ENCODE measurements around the gene NOM1.

Gene NOM1

GRCh38 chr7:157005456-157006204 lies 56.1 kb downstream of the NOM1 start:
- DNase-seq: no peak

GRCh38 chr7:157006205-157006747 lies 56.8 kb downstream of the NOM1 start:
- no peak for DNase-seq

DNA sequence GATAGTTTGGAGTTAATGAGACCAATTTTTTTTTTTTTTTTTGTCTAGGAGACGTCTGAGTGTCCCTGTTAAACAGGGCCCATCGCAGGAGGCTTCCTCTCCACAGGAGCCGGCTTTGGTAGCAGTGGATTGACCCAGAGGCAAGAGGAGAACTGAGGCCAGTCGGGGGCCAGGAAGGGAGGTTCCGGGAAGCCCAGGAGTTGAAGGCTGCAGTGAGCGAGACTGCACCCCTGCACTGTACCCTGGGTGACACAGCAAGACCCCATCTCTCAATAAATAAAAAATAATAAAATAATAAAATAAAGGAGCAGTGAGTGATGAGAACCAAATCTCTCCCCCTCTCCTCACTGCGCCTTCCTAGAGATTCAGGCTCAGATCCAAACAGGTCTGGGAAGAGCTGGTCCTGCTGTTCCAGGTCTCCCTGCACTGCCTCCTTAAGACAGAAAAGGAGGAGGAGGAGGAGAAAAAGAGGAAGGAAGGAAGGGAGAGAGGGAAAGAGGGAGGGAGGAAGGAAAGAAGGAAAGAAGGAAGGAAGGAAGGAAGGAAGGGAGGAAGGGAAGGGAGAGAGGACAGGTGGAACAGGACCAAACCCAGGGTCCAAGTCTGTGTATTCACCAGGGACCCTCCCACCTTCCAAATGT lies 57.4 kb downstream of the NOM1 start:
- no peak for DNase-seq

GRCh38 chr7:157007470-157008066 lies 58.1 kb downstream of the NOM1 start:
- no peak for DNase-seq

- no peak for DNase-seq
These were observed 59.0 kb downstream of the NOM1 start for GRCh38 chr7:157008206-157009169.

DNA sequence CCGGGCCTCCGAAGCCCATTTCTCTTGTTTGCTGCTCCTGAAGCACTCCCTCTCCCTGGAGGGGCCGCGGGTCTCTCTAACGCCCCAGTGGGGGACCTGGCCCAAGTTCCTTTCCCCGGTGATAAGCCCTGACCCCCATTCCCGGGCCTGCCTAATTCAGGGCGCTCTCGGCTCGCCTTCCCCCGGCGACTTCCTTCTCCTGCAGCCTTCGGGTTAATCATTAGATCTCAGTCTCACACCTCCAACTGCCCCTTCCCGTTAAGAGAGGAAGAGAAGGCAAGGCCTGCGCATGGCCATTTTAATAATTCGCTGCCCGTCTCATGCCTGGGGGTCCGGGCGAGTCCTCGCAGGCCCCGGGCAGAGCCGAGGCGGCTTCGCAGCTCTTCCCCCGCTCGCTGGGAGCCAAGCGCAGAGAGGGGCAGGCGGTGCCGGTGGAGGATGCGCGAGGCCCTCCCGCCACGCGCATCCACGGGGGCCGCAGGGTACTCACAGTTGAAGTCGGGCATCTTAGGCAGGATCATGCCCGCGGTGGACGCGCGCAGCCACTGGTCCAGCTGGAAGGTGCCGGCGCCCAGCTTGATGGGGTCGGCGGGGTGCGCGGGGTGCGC lies 59.8 kb downstream of the NOM1 start:
- no peak for DNase-seq

- DNase-seq: peak in 1 of 2 experiments; percentile 22
These were observed 60.5 kb downstream of the NOM1 start for GRCh38 chr7:157009778-157010587.

DNA sequence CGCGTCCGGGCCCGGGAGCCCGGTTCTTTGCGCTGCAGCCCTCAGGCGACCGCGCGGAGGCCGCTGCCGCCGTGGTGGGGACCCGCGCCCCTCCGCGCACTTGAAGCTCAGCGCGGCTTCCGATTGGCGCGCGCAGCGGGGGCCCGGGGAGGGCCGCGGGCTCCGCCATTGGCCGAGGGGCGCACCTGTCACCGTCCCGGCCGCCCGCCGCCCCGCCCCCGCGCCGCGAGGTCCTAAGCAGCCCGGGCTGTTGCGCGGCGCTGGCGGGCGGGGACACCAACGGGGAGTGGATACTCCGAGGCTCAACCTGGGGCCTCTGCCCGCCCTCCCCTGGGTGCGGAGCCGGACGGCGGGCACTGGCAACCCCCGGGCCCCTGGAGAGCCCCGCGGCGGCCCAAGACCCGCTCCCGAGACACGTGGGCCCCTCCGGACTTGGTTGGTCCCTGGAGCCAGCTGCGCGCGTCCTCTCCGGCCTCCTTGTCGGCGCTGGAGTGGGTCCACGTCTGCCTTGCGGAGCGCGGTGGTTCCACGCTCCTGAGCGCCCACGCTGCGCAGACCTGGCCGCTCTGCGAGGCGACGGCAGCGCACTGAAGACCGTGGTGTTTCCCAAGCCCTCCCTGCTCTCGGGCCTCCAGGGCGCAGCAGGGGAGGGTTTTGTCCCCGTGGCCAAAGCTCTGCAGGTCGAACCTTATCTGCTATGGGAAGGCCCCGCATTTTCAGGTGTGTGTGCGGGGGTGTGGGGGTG lies 61.2 kb downstream of the NOM1 start, which contains the start of gene MNX1:
Gene MNX1, minus strand, starts transcription at position 76 of the 745 bp plus-strand sequence. CDS start 313 bp downstream, outside the sequence.
- DNase-seq: peak; percentile 48 to 89

- DNase-seq: no peak
These were observed 62.0 kb downstream of the NOM1 start for GRCh38 chr7:157011333-157012112.

GRCh38 chr7:157012113-157012547 lies 62.6 kb downstream of the NOM1 start:
- no peak for DNase-seq

- no peak for DNase-seq
These were observed 63.6 kb downstream of the NOM1 start for GRCh38 chr7:157013101-157013500.

GRCh38 chr7:157013602-157014549 lies 64.4 kb downstream of the NOM1 start:
- no peak for DNase-seq

DNA sequence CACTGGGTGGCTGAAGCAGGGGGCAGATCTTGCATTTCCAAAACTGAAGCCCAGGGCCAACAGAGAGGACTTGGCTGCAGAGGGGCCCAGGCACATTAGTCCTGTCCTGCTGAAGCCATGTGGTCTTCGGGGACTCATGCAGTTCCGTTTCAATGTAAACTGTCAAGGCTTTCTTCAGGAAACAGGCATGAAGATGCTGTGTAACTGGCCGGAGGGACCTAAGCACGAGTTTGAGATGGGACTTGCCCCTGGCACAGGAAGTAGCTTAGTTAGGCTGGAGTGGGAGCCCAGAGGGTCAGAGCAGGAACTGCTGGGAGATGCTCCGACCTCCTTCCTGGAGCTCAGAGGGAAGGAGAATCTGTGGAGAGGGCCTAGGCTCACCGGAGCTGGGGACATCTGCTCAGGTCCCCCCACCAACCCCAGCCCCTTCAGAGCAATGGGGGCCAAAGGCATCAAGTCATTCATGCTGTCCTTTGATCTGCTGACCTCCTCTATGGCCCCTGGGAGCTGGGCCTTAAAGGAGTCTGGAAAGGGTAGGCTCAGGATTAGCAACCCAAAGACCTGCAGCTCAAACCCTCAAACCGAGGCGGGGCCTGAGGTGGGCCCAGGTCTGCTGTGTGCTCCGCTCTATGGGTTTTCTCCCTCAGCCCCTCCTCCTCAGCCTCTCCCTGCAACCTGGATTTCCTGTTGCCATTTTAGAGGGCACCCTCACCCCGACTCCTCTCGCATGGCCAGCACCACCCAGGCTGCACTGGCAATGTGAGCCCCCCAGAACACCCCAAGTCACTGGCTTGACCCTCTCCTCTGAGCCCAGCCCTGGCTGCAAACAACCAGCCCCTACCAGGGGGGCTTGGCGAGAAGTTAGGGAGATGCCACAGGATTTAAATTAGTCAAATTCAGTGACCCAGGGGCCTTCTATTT lies 65.4 kb downstream of the NOM1 start:
- no peak for DNase-seq

GRCh38 chr7:157016024-157016351 lies 66.5 kb downstream of the NOM1 start:
- no peak for DNase-seq

GRCh38 chr7:157016352-157017041 lies 67.0 kb downstream of the NOM1 start:
- DNase-seq: no peak

DNA sequence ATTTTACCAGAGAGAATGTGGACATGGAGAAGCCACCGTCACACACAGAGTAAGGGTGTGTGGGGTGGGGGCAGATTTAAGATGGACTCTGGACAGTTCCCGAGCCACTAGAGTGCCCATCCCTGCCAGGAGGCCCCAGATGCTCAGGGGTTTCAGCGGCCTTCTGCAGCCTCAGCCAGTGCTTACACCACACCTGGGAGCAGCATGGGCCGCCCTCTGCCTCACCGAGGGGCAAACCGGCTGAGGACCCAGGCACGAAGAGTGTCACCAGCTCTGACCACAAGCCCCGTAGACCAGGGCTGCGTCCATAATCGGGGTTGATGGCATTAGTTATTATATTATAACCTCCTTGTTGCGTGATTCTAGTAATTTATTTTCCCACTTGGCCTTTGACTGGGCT lies 67.6 kb downstream of the NOM1 start:
- no peak for DNase-seq
